DMS53 treated with DMSO at 0.1 percent for 48 hours (cell line): ENCODE results near the gene GYG1.
A peak's percentile ranks its signal among the peaks of the same experiment; 100 is the strongest.

Experiments used
- DNase-seq: peaks from one replicate; lab custom pipeline; 2025; ENCODE audit not compliant: unreplicated experiment; lab: John Stamatoyannopoulos, UW

The GYG1 gene

DNA sequence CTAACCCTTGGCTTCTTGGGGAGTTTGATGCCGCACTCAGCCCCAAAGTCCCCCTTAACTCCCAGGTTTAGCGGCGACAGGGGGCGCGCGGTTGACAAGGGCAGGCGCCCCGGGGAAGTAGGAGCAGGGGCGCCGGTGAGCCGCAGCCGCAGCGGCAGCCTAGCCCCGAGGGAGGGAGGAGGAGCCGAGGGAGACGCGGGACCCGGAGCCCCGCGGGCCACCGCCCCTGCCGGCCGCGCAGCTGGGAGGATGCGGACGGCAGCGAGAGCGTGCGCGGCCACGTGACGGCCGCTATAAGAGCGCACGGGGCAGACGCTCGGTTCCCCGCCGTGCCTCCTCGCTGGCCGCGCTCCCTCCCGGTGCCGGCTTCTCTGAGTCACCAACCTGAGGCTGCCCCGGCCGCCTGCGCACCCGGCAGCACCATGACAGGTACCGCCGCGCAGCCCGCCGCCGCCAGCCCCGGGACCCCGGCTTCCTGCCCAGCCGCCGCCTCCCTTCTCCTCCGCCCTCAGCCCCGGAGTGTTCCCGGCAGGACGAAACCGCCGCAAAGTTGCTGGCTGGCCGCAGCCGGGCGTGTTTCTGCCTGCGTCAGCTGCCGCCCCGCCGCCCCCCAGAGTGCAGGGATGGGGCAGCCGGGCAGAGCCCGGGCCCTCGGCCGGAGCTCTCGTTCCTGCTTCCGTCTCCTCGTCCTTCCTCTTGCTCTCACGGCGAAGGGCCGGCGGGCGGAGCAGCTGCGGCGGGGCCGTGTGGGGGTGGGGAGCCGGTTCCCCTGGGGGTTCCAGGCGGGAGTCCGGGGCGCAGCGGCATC lies at the start of gene GYG1:
Gene GYG1 (plus strand): TSS at position 322 of the 808 bp plus-strand sequence. CDS start 101 bp downstream, at position 423.
- DNase-seq, result peak; percentile 51

DNA sequence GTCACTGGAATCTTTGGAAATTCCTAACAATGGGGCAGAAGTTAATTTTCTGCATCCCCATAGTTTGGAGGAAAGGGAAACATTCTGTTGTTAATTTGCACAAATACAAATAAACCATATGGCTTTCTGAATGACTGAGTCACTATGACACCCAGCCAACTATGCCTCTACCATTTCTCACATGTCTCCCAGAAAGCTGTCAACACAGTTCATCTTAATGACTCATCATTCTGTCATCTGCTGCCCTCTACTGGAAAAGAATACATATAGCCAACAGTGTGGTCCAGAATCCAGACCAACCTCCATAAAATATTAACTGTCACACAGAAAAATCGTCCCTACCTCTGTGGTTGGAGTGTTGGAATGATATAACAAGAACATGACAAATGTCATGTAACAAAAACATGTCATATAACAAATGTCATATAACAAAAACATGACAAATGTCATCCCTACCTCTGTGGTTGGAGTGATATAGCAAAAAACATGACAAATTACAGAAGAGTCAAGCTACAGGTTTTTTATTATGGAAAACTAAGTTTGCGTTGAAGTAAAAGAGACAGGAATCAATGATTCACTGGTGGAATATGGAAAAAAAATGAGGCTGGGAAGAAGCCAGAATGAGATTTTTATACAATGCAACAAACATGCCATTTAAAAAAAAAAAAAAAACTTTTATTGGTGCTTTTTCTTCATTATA lies 47.7 kb upstream of the GYG1 start:
- DNase-seq, result peak; percentile 74

GRCh38 chr3:148945116-148945515 lies 46.2 kb upstream of the GYG1 start:
- DNase-seq, result no peak

GRCh38 chr3:148948913-148949657 lies 42.3 kb upstream of the GYG1 start:
- DNase-seq, result no peak

DNA sequence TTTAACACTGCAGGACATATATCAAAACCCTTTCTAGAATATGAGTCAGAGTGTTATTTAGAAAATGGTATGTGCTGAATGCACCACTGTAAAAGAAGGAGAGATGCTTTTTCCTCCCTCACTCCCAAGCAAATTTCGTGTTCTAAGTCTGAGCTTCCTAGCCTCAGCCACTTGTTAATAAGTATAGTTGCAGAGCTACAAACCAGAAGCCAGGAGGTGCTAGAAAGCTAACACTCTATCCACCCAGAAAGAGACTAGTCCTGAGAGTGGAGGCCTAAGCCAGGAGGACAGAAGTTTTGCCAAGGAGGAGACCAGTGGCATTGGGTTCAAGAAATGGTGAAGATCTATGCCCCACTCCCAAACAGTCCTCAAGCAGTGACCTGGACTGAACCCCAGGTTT lies 40.5 kb upstream of the GYG1 start:
- DNase-seq, result no peak

DNA sequence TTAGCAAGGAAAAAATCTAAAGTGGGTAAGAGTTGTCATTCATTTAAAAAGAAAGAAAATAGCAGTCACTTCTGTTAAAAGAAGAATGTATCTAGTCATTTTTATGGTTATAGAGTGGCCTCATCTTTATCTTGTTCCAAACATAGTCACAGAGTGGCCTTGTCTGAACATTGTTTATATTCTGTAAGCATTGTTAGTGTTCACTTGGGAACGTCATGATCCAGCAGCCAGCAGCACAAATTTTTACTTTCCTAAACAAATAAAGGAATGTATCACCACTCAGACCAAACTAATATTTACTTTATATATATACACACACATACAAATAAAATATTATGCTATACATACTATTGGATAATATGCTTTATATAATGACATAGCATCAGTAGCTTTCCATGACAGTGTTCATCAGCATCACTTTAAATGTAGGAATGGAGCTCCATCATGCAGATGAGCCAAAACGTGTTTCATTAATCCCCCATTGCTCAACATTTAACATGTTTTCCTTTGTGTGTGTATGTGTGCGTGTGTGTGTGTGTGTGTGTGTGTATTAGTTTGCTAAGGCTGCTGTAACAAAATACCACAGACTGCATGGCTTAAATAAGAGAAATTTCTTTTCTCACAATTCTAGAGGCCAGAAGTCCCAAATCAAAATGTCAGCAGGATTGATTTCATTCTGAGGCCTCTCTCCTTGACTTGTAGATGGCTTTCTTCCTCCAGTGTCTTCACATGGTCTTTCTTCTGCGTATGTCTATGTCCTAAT lies 39.6 kb upstream of the GYG1 start:
- no peak for DNase-seq

GRCh38 chr3:148953094-148953493 lies 38.2 kb upstream of the GYG1 start:
- DNase-seq, result no peak

DNA sequence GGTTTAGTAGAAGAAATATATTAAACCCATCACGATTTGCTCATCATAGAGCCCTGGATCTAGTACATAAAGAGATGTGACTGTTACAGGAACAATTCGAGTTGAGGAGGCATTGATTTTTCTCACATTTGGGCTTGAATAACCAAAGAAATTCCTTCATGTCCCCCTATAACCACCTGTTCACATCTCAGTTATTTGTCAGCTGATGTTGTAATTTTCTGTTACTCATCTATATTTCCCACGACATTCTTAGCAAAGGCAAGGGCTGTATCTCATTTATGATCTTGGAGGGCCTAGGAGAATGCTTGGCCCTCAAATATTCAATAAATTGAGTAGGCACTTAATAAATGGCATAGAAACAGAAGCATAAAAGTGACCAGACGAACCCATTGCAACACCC lies 36.4 kb upstream of the GYG1 start:
- no peak for DNase-seq

DNA sequence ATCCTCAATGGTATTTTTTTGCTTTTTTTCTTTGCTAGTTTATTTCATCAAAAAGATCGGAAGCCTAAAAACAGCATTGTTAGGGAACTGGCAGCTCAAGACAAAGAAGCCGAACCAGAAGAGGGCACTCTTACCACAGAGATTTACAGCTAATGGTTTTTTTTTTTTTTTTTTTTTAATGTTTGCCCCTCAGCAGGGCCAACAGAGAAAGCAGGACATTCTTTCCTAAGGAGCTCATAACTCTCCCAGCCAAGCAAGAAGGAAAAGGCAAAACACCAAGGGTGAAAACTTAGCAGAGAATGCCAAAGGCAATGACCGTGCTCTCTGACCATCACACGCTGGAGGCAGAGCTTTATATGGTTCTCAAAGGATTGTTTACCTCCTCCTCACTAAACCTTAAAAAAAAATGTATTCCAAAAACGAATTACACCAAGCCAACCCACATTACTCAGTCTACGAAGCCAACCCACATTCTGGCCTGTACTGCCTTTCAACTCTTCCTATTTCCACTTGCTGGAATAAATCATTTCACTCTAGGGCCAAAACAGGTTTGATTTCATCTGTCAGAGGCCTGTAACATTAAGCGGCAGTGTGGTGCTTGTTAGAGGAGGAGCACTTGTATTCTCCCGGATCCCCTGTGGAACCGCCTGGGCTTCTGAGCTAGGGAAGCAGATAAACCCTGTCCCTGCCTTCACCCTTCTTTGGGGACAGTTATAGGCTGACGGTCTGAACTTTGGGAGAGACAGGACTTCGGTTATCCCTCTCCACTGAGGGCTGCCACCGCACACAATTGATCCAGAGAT lies 35.6 kb upstream of the GYG1 start:
- DNase-seq, result peak; percentile 39

DNA sequence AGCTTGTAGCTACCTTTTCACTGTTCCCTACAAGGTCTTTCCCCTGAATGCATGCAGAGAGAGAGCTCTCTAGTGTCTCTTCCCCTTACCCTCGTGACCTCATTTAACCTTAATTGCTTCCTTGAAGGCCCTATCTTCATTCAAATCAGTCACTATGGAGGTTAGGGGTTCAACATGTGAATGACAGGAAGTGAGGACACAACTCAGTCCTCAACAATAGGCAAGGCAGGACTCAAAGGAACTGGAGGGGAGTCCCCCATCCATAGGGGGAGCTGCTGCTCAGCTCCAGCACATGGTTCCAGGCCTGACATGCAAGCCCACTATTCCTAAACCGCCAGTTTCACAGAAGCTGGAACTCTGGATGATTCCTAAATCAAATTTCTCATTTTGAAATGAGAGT lies 33.8 kb upstream of the GYG1 start:
- no peak for DNase-seq

DNA sequence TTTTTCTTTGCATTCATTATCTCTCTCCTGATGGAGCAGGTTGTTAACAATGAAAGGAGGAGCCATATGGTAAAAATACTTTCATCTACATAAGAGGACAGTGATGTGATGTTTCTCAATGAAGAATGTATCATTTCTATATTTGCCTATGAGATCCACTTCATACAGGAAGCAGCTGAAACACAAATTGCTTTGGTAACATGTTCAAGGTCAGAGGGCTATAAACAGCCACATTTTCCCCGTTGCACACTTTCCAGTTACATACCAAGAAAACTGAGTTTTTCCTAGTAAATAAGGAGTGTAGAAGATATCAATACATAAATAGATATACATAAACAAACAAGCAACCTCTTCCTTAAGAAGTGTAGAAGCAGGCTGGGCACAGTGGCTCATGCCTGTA lies 32.6 kb upstream of the GYG1 start:
- no peak for DNase-seq

DNA sequence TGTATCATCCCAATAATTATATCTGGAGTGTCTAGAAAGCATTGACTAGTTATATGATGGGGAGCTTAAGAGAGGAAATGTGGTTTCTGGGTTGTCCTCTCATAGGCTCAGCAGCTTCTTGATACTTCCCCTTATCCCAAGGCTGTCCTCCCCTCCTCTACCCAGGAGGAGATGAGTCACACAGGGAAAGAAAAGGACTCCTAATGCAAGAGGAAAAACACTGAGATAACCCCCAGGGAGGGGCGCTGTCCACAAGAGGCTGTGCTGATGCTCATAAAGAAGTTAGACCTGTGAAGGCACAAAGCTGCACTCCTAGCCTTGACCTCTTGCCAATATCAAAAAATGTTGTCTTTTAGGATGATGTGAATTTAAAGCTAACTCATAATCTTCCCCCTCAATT lies 28.8 kb upstream of the GYG1 start:
- peak; percentile 2 for DNase-seq

DNA sequence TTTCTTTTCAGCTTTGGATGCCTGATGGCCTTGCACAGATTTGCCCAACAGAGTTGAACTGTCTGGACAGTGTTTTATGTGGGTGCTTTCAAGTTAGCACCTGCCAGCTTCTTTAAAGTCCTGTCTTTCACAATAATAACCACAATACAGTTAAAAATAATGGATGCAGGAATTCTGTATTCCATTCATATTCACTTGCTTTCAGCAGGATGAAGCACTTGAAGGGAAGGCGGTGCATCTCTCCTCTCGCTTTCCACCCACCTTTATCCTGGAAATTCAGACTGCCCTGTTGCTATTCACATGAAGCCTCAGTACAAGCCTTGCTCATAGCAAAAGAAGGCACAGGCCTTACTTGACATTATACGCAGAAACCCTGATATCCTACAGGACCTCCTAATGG lies 26.5 kb upstream of the GYG1 start:
- no peak for DNase-seq

DNA sequence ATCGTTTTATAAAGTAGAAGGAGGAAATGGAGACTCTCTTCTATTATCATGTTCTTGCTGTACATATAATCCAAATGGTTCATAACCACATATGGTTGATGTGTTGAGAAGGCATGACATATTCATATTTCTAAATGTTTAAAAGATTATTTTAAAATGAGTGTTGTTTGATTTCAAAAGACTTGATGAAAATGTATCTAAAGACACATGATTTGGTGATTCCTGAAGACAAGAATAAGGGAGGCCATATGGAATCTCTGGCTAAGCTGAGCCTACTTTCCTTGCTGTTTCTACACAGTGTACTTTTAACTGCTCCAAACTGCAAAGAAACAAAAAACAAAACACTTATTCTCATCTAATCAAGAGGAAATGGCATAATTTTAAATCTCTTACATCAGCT lies 23.0 kb upstream of the GYG1 start:
- DNase-seq, result no peak

DNA sequence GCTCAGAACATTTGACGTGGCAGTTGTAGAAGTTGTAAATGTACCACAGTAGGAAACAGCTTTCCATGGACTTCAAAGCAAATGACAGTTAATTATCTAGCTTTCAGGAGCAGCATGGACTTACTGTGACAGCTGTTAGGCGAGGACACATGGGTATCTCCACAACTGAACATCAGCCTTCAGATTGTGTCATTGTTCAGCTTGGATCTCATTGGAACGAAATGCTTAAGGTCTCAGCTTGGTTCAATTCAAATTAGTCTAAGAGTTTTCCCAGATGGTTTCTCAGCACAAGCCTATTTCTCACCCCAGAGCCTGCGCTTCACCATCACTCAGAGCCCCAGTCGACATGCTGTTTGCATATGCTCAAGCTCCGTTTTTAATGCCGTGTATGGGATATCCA lies 21.1 kb upstream of the GYG1 start:
- no peak for DNase-seq

DNA sequence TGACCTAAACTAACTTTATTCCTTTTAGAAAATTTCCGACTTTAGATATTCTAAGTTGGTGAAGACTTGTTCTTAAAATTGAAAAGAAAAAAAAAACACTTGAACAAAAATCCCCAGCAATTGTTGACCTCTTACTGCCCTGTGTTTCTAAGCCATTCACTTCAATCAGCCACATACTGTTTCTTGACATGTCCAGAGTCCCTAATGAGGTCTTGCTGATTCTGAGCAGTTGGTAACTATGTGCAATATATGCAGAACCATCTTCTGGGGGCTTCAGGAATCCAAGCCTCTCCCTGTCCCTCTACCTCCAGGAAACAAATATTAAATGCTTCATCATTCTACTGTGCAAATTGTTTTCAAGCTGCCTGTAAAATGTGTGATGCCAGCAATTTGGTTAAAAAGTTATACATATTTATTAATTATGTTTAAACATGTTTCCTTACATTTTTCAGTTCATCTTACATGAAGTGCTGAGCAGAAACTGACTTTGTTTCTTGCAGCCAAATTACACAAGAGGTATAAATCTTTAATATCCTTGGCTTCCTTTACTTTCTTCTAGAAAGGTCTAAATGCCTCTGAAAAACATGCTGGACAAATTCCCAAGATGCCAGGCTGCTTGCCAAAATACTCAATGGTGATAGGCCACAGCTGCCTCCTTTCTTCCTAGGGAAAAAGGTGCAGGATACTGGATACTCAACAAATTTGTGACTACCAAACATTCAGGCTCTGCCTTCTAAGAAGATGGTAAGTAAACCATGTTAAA lies 19.8 kb upstream of the GYG1 start:
- DNase-seq, result no peak

DNA sequence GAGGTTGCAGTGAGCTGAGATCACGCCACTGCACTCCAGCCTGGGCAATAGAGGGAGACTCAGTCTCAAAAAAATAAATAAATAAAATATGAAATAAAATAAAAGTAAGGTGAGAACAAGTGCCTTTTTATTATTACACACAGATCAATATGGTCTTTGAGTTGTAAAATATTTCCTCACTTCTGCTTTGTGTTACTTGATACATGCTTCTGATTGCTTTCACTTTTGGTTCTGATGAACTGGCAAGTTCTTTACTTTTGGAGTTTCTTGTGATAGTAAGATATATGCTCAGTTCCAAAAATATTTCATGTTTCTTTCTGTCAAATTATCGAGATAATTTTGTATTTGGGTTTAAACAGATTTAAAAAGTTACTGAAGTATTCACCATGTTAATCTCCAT lies 16.6 kb upstream of the GYG1 start:
- no peak for DNase-seq

GRCh38 chr3:148975248-148975647 lies 16.1 kb upstream of the GYG1 start:
- no peak for DNase-seq

DNA sequence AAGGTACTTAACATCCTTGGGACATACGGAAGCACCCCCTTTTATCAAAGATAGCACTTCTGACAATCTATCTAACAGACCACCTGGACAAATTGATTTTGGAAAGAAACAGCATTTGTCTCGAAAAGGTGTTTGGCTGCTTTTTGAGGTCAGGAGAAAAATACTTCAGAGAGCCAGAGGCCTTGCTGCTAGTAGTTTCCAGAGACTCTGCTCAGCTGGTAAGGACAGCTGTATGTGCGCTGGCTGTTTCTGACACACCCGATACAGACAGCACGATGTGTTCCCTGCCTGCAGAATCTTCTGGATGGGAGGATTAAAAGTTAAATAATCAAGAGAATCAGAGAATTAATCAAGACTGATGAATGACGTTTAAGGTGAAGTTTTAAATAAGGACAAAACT lies 15.6 kb upstream of the GYG1 start:
- no peak for DNase-seq

DNA sequence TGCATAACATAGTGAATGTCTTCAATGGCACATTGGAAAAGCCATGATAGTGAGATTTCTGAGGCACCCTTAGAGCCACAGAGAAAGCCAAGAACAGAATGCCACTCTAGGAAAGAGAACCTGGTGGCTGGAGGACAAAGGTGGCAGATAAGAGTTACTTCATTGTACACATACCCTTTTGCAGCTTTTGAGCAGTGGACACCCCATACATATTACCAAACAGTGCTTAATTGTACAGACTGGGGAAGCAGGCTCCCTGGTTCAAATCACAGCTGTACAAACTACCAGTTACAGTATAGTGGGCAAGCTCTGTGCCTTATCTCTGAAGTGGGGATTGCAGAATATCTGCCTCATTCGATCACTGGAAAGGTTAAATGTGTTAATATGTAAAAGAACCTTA lies 10.1 kb upstream of the GYG1 start:
- no peak for DNase-seq
